GM10248 (cell line): ENCODE measurements around the gene CTSG.
"Not testable (repeated sequence)": the region's sequence is repeated elsewhere in the genome, so short reads cannot be mapped to it uniquely, and the experiment has no call there.

Experiments used
- CTCF ChIA-PET: fragments of 300-600 bp; sonication (Branson Sonifier 250); formaldehyde crosslinking; extraction: SDS; loops from one replicate; lab custom pipeline; 2021; ENCODE audit warnings: antibody characterized with exemption; lab: Yijun Ruan, JAX
- POLR2A ChIA-PET: fragments of 350-650 bp; sonication (Branson Sonifier 250); formaldehyde crosslinking; extraction: SDS; loops from one replicate; lab custom pipeline; 2020; ENCODE audit warnings: antibody characterized with exemption; lab: Yijun Ruan, JAX
- DNase-seq: peaks from one replicate; pipeline ENCODE4 v3.0.0; 2012; ENCODE audit errors: extremely low spot score
- CTCF ChIP-seq: IDR thresholded peaks from 2 replicates; pipeline ENCODE4 v1.5.1; 2012; ENCODE audit warnings: mild to moderate bottlenecking, low read depth; ENCODE audit errors: extremely low read depth, missing control alignments, control extremely low read depth

CTSG gene

DNA sequence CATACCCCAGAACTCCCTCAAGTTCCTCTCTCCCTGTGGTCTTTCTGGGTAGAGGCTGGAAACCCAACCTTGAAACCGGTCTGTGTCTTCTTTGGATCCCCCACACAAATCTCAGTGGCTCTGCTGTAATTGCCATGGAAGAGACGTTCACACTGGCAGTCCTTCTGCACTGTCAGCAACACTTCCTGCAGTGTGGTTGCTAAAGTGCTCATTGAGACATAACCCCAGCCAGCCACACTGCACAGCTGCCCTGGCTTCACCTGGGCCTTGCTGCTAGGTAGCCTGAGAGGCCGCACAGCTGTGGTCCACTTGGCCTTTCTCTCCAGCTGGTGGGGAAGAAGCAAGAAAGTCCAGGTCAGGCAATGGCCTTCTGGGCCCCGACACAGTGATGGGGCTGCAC is 31.0 kb upstream of the CTSG start:
- DNase-seq: peak; percentile 24
- ChIA-PET CTCF (interaction anchor here (0.9 to 3.6 kb wide), 6 partner anchors 12 to 125 kb away, joined by 3 to 20 read pairs (median 10); partner anchors contain the start of gene GZMB), POLR2A (no interaction called here)
- no peak for TF ChIP-seq CTCF

GRCh38 chr14:24606297-24606696 is 30.2 kb upstream of the CTSG start:
- CTCF ChIA-PET: interaction anchor here (0.6 to 3.5 kb wide), 25 partner anchors 9 to 542 kb away, joined by 3 to 24 read pairs (median 5); partner anchors contain the start of gene GZMB
- POLR2A ChIA-PET: no interaction called here
- TF ChIP-seq CTCF: no peak
- no peak for DNase-seq

- ChIA-PET CTCF (interaction anchor here (0.6 to 3.5 kb wide), 31 partner anchors 8 to 543 kb away, joined by 3 to 24 read pairs (median 4); partner anchors contain the start of gene GZMB), POLR2A (no interaction called here)
- peak; percentile 77 for DNase-seq
- peak; percentile 86 for TF ChIP-seq CTCF
These were observed 29.6 kb upstream of the CTSG start for GRCh38 chr14:24605435-24606190.

DNA sequence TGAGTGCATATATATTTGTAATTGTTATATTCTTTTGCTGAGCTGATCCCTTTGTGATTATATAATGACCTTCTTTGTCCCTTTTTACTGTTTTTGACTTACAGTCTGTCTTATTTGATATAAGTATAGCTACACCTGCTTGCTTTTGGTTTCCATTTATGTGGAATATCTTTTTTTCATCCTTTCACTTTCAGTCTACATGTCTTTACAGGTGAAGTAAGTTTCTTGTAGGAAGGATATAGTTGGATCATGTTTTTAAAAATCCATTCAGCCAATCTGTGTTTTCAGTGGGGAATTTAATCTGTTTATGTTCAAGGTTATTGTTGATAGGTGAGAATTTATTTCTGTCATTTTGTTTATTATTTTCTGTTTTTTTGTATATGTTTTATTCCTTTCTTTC is 21.4 kb upstream of the CTSG start:
- ChIA-PET CTCF (no interaction called here), POLR2A (no interaction called here)
- DNase-seq: no peak
- TF ChIP-seq CTCF: no peak

GRCh38 chr14:24595073-24595808 is 19.2 kb upstream of the CTSG start:
- no peak for TF ChIP-seq CTCF
- CTCF ChIA-PET: interaction anchor here (0.9 to 3.3 kb wide), 4 partner anchors 11 to 39 kb away, joined by 3 to 16 read pairs (median 3); no protein-coding TSS in a partner anchor
- POLR2A ChIA-PET: no interaction called here
- no peak for DNase-seq

GRCh38 chr14:24591004-24591403 is 15.0 kb upstream of the CTSG start:
- CTCF ChIA-PET, DNase-seq, POLR2A ChIA-PET: not testable (repeated sequence)

- POLR2A ChIA-PET, CTCF ChIA-PET, DNase-seq: not testable (repeated sequence)
These were observed 8.4 kb upstream of the CTSG start for GRCh38 chr14:24584402-24584801.
